ENCODE results near the gene RGS11. TPM values are rescaled to one million over a fixed set of nuclear protein-coding genes. Genes with fewer than 3 reads are reported as not detected.

Gene RGS11
- polyA plus RNA-seq, 2 of the 4 experiments (the other 2 are of a cell fraction): 2.1 to 5.3 TPM

- TF ChIP-seq RARB (CRISPR knock-in tag; IDR thresholded peaks at IDR 0.05): no peak
- TF ChIP-seq, protein P1, sequence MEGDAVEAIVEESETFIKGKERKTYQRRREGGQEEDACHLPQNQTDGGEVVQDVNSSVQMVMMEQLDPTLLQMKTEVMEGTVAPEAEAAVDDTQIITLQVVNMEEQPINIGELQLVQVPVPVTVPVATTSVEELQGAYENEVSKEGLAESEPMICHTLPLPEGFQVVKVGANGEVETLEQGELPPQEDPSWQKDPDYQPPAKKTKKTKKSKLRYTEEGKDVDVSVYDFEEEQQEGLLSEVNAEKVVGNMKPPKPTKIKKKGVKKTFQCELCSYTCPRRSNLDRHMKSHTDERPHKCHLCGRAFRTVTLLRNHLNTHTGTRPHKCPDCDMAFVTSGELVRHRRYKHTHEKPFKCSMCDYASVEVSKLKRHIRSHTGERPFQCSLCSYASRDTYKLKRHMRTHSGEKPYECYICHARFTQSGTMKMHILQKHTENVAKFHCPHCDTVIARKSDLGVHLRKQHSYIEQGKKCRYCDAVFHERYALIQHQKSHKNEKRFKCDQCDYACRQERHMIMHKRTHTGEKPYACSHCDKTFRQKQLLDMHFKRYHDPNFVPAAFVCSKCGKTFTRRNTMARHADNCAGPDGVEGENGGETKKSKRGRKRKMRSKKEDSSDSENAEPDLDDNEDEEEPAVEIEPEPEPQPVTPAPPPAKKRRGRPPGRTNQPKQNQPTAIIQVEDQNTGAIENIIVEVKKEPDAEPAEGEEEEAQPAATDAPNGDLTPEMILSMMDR (IDR thresholded peaks at IDR 0.05): no peak
- TF ChIP-seq CEBPB (IDR thresholded peaks at IDR 0.05): no peak
- TF ChIP-seq HEYL (CRISPR knock-in tag; IDR thresholded peaks at IDR 0.05): no peak
- TF ChIP-seq, protein P2, sequence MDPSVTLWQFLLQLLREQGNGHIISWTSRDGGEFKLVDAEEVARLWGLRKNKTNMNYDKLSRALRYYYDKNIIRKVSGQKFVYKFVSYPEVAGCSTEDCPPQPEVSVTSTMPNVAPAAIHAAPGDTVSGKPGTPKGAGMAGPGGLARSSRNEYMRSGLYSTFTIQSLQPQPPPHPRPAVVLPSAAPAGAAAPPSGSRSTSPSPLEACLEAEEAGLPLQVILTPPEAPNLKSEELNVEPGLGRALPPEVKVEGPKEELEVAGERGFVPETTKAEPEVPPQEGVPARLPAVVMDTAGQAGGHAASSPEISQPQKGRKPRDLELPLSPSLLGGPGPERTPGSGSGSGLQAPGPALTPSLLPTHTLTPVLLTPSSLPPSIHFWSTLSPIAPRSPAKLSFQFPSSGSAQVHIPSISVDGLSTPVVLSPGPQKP (IDR thresholded peaks at IDR 0.05; ENCODE audit: low read depth, low read length): no peak
- TF ChIP-seq POLR2AphosphoS2 (conservative IDR thresholded peaks at IDR 0.05; ENCODE audit: low read length): no peak
- no peak for TF ChIP-seq RCOR1 (IDR thresholded peaks at IDR 0.05; ENCODE audit: low read depth, low read length)
- no peak for TF ChIP-seq MYC (IDR thresholded peaks at IDR 0.05; ENCODE audit: borderline replicate concordance, low read length)
- TF ChIP-seq CHD2 (IDR thresholded peaks at IDR 0.05; ENCODE audit: low read length, partially characterized antibody): no peak
- no peak for TF ChIP-seq ZNF302 (CRISPR knock-in tag; IDR thresholded peaks at IDR 0.05)
- TF ChIP-seq, protein P3, sequence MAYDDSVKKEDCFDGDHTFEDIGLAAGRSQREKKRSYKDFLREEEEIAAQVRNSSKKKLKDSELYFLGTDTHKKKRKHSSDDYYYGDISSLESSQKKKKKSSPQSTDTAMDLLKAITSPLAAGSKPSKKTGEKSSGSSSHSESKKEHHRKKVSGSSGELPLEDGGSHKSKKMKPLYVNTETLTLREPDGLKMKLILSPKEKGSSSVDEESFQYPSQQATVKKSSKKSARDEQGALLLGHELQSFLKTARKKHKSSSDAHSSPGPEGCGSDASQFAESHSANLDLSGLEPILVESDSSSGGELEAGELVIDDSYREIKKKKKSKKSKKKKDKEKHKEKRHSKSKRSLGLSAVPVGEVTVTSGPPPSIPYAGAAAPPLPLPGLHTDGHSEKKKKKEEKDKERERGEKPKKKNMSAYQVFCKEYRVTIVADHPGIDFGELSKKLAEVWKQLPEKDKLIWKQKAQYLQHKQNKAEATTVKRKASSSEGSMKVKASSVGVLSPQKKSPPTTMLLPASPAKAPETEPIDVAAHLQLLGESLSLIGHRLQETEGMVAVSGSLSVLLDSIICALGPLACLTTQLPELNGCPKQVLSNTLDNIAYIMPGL (CRISPR knock-in tag; IDR thresholded peaks at IDR 0.05; ENCODE audit: borderline replicate concordance): no peak
- TF ChIP-seq, protein P4, sequence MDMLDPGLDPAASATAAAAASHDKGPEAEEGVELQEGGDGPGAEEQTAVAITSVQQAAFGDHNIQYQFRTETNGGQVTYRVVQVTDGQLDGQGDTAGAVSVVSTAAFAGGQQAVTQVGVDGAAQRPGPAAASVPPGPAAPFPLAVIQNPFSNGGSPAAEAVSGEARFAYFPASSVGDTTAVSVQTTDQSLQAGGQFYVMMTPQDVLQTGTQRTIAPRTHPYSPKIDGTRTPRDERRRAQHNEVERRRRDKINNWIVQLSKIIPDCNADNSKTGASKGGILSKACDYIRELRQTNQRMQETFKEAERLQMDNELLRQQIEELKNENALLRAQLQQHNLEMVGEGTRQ (IDR thresholded peaks at IDR 0.05): no peak
- TF ChIP-seq, protein P5, sequence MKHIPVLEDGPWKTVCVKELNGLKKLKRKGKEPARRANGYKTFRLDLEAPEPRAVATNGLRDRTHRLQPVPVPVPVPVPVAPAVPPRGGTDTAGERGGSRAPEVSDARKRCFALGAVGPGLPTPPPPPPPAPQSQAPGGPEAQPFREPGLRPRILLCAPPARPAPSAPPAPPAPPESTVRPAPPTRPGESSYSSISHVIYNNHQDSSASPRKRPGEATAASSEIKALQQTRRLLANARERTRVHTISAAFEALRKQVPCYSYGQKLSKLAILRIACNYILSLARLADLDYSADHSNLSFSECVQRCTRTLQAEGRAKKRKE (CRISPR knock-in tag; IDR thresholded peaks at IDR 0.05; ENCODE audit: low read depth): no peak
- Histone ChIP-seq H3K4me1 (no peaks in the 10 kb centered on the region), H3K4me2 (no peak overlapping the region), H3K27ac (no peak overlapping the region), H3K4me3 (no peak overlapping the region), H3K9me3 (no peaks in the 10 kb centered on the region)
- 83% methylated on average over 4 of the region's 4 CpGs for WGBS (ENCODE audit: missing lambda C conversion rate)
- ATAC-seq: no peak
- ChIA-PET CTCF (interaction anchor here (1.9 kb wide), 1 partner anchor 142 kb away, joined by 8 read pairs; no protein-coding TSS in a partner anchor), POLR2A (interaction anchor here (1.4 kb wide), 1 partner anchor 133 kb away, joined by 3 read pairs; no protein-coding TSS in a partner anchor)
- no peak for FAIRE-seq
- no peak for DNase-seq (ENCODE audit: low read depth in 1 of 2, low spot score in 1 of 2)
Observed at GRCh38 chr16:220021-220420, 55.7 kb downstream of the RGS11 start.

Other genes with a start within 250 kb of the RGS11 start
- 46.9 and 50.9 TPM in 2 replicates for gene POLR3K, start 222.3 kb downstream of the RGS11 start, polyA plus RNA-seq (2011; rRNA removed)
- gene POLR3K, start 222.3 kb downstream of the RGS11 start, polyA plus RNA-seq (2017; fragmentation: RNase III; extraction: RNeasy Plus Mini Kit Qiagen cat#74134 plus additional on column Dnase treatment): 45.6 to 51.8 TPM (median 47.6 TPM) in 3 replicates
- gene SNRNP25, start 222.1 kb downstream of the RGS11 start, polyA plus RNA-seq (2011; rRNA removed): 43.5 and 45.0 TPM in 2 replicates
- gene SNRNP25, start 222.1 kb downstream of the RGS11 start, polyA plus RNA-seq (2017; fragmentation: RNase III; extraction: RNeasy Plus Mini Kit Qiagen cat#74134 plus additional on column Dnase treatment): 82.1 to 83.0 TPM (median 82.2 TPM) in 3 replicates
- 13.5 and 17.9 TPM in 2 replicates for gene RHBDF1, start 203.3 kb downstream of the RGS11 start, polyA plus RNA-seq (2011; rRNA removed)
- gene RHBDF1, start 203.3 kb downstream of the RGS11 start, polyA plus RNA-seq (2017; fragmentation: RNase III; extraction: RNeasy Plus Mini Kit Qiagen cat#74134 plus additional on column Dnase treatment): 17.5 to 20.5 TPM (median 19.2 TPM) in 3 replicates
- gene MPG, start 197.7 kb downstream of the RGS11 start, polyA plus RNA-seq (2011; rRNA removed): 25.5 and 28.2 TPM in 2 replicates
- 42.3 to 54.3 TPM (median 47.6 TPM) in 3 replicates for gene MPG, start 197.7 kb downstream of the RGS11 start, polyA plus RNA-seq (2017; fragmentation: RNase III; extraction: RNeasy Plus Mini Kit Qiagen cat#74134 plus additional on column Dnase treatment)
- gene NPRL3, start 137.3 kb downstream of the RGS11 start, polyA plus RNA-seq (2011; rRNA removed): 15.8 and 17.0 TPM in 2 replicates
- 24.6 to 28.4 TPM (median 25.9 TPM) in 3 replicates for gene NPRL3, start 137.3 kb downstream of the RGS11 start, polyA plus RNA-seq (2017; fragmentation: RNase III; extraction: RNeasy Plus Mini Kit Qiagen cat#74134 plus additional on column Dnase treatment)
- not detected in 2 replicates for gene HBZ, start 123.3 kb downstream of the RGS11 start, polyA plus RNA-seq (2011; rRNA removed)
- gene HBZ, start 123.3 kb downstream of the RGS11 start, polyA plus RNA-seq (2017; fragmentation: RNase III; extraction: RNeasy Plus Mini Kit Qiagen cat#74134 plus additional on column Dnase treatment): not detected in 3 replicates
- gene HBM, start 110.0 kb downstream of the RGS11 start, polyA plus RNA-seq (2011; rRNA removed): not detected in 2 replicates
- not detected in 3 replicates for gene HBM, start 110.0 kb downstream of the RGS11 start, polyA plus RNA-seq (2017; fragmentation: RNase III; extraction: RNeasy Plus Mini Kit Qiagen cat#74134 plus additional on column Dnase treatment)
- 0.20 and 0.26 TPM in 2 replicates for gene HBA2, start 103.1 kb downstream of the RGS11 start, polyA plus RNA-seq (2011; rRNA removed)
- 0.23 to 0.68 TPM in 2 of 3 replicates, not detected in the other for gene HBA2, start 103.1 kb downstream of the RGS11 start, polyA plus RNA-seq (2017; fragmentation: RNase III; extraction: RNeasy Plus Mini Kit Qiagen cat#74134 plus additional on column Dnase treatment)
- gene HBA1, start 99.3 kb downstream of the RGS11 start, polyA plus RNA-seq (2011; rRNA removed): not detected in 2 replicates
- 0.51 to 1.3 TPM (median 0.58 TPM) in 3 replicates for gene HBA1, start 99.3 kb downstream of the RGS11 start, polyA plus RNA-seq (2017; fragmentation: RNase III; extraction: RNeasy Plus Mini Kit Qiagen cat#74134 plus additional on column Dnase treatment)
- 2.0 and 2.3 TPM in 2 replicates for gene HBQ1, start 95.5 kb downstream of the RGS11 start, polyA plus RNA-seq (2011; rRNA removed)
- 2.8 to 4.7 TPM (median 3.2 TPM) in 3 replicates for gene HBQ1, start 95.5 kb downstream of the RGS11 start, polyA plus RNA-seq (2017; fragmentation: RNase III; extraction: RNeasy Plus Mini Kit Qiagen cat#74134 plus additional on column Dnase treatment)
- gene LUC7L, start 46.5 kb downstream of the RGS11 start, polyA plus RNA-seq (2011; rRNA removed): 34.5 and 51.6 TPM in 2 replicates
- gene LUC7L, start 46.5 kb downstream of the RGS11 start, polyA plus RNA-seq (2017; fragmentation: RNase III; extraction: RNeasy Plus Mini Kit Qiagen cat#74134 plus additional on column Dnase treatment): 64.5 to 67.6 TPM (median 65.3 TPM) in 3 replicates
- 25.6 and 27.4 TPM in 2 replicates for gene FAM234A, start 41.1 kb downstream of the RGS11 start, polyA plus RNA-seq (2011; rRNA removed)
- gene FAM234A, start 41.1 kb downstream of the RGS11 start, polyA plus RNA-seq (2017; fragmentation: RNase III; extraction: RNeasy Plus Mini Kit Qiagen cat#74134 plus additional on column Dnase treatment): 52.3 to 54.9 TPM (median 53.3 TPM) in 3 replicates
- gene ARHGDIG, start 4.6 kb upstream of the RGS11 start, polyA plus RNA-seq (2011; rRNA removed): 0.82 and 1.1 TPM in 2 replicates
- 1.3 to 1.9 TPM (median 1.4 TPM) in 3 replicates for gene ARHGDIG, start 4.6 kb upstream of the RGS11 start, polyA plus RNA-seq (2017; fragmentation: RNase III; extraction: RNeasy Plus Mini Kit Qiagen cat#74134 plus additional on column Dnase treatment)
- gene PDIA2, start 7.2 kb upstream of the RGS11 start, polyA plus RNA-seq (2011; rRNA removed): 0.21 and 0.45 TPM in 2 replicates
- gene PDIA2, start 7.2 kb upstream of the RGS11 start, polyA plus RNA-seq (2017; fragmentation: RNase III; extraction: RNeasy Plus Mini Kit Qiagen cat#74134 plus additional on column Dnase treatment): 0.42 to 0.82 TPM (median 0.52 TPM) in 3 replicates
- 8.7 and 8.9 TPM in 2 replicates for gene AXIN1, start 76.8 kb upstream of the RGS11 start, polyA plus RNA-seq (2011; rRNA removed)
- gene AXIN1, start 76.8 kb upstream of the RGS11 start, polyA plus RNA-seq (2017; fragmentation: RNase III; extraction: RNeasy Plus Mini Kit Qiagen cat#74134 plus additional on column Dnase treatment): 18.1 to 19.3 TPM (median 18.6 TPM) in 3 replicates
- 115 and 130 TPM in 2 replicates for gene MRPL28, start 94.6 kb upstream of the RGS11 start, polyA plus RNA-seq (2011; rRNA removed)
- 139 to 144 TPM (median 139 TPM) in 3 replicates for gene MRPL28, start 94.6 kb upstream of the RGS11 start, polyA plus RNA-seq (2017; fragmentation: RNase III; extraction: RNeasy Plus Mini Kit Qiagen cat#74134 plus additional on column Dnase treatment)
- gene PGAP6, start 106.0 kb upstream of the RGS11 start, polyA plus RNA-seq (2011; rRNA removed): 25.9 and 36.0 TPM in 2 replicates
- 32.3 to 38.1 TPM (median 36.2 TPM) in 3 replicates for gene PGAP6, start 106.0 kb upstream of the RGS11 start, polyA plus RNA-seq (2017; fragmentation: RNase III; extraction: RNeasy Plus Mini Kit Qiagen cat#74134 plus additional on column Dnase treatment)
- gene NME4, start 121.3 kb upstream of the RGS11 start, polyA plus RNA-seq (2011; rRNA removed): 229 and 239 TPM in 2 replicates
- 301 to 349 TPM (median 339 TPM) in 3 replicates for gene NME4, start 121.3 kb upstream of the RGS11 start, polyA plus RNA-seq (2017; fragmentation: RNase III; extraction: RNeasy Plus Mini Kit Qiagen cat#74134 plus additional on column Dnase treatment)
- 15.5 and 17.9 TPM in 2 replicates for gene DECR2, start 125.9 kb upstream of the RGS11 start, polyA plus RNA-seq (2011; rRNA removed)
- 31.0 to 38.0 TPM (median 34.2 TPM) in 3 replicates for gene DECR2, start 125.9 kb upstream of the RGS11 start, polyA plus RNA-seq (2017; fragmentation: RNase III; extraction: RNeasy Plus Mini Kit Qiagen cat#74134 plus additional on column Dnase treatment)
- gene RAB11FIP3, start 149.7 kb upstream of the RGS11 start, polyA plus RNA-seq (2011; rRNA removed): 6.7 and 9.7 TPM in 2 replicates
- gene RAB11FIP3, start 149.7 kb upstream of the RGS11 start, polyA plus RNA-seq (2017; fragmentation: RNase III; extraction: RNeasy Plus Mini Kit Qiagen cat#74134 plus additional on column Dnase treatment): 18.0 to 19.1 TPM (median 18.4 TPM) in 3 replicates